NOMO-1 (cell line): ENCODE measurements around the gene KCNK2.

Experiments
- DNase-seq, 2 experiments: peaks; one replicate each; lab custom pipeline; 2025; ENCODE audit not compliant: unreplicated experiment in 2 of 2; lab: John Stamatoyannopoulos, UW

Gene KCNK2

GRCh38 chr1:215250913-215251312 lies 168.4 kb downstream of the KCNK2 start:
- DNase-seq, result no peak

GRCh38 chr1:215251428-215251827 lies 168.9 kb downstream of the KCNK2 start:
- no peak for DNase-seq

DNA sequence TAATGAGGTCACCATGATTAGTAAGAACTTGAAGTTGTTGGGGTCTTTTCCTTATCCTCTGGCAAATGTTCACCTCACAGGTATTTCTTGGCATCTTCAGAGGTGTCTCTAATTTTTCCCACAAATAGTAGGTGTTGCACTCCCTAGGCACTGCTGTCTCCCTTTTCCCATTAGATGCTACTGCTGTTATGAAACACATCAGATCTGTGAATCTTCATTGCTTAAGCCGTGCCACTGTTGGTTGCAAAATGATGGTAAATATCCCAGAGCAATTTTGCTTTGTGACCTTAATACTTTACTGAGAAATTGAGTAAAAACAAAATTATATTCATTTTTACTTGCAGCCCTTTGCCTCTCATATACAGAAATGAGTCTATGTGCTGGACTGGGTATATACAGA lies 169.6 kb downstream of the KCNK2 start:
- DNase-seq, result no peak

DNA sequence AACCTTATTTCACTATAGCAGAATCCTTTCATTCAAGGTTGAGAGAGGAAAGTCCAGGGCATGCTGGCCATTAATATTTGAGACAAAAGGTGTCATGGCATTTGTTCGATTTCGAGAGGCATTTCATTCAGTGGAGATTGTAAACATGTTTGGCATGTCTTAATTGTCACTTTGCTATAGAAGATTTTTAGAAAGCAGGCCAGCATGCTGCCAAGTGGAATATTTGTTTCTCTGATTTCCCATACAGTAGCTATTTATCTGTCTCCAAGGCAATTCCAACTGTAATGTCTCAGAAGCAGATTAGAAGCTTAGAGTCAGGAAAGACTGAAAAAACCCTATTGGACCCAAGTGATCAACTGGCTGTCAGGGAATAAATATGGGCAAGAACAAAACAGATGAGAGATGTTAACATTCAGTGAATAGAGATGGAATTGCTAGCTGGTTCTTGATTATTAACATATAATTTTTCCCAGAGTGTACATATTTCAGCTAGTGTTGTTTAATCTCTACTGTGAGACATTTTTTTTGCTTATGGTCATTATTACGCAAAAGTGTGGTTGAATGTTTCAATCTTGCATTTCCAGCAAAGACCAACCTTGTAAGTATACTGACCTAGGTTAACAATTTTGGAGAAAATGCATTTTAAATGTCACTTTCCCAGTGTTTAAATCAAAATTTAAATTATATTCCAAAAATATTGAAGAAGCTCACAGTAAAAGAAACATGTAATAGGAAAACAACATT lies 174.6 kb downstream of the KCNK2 start:
- DNase-seq, result peak in 1 of 2 experiments; percentile 7

DNA sequence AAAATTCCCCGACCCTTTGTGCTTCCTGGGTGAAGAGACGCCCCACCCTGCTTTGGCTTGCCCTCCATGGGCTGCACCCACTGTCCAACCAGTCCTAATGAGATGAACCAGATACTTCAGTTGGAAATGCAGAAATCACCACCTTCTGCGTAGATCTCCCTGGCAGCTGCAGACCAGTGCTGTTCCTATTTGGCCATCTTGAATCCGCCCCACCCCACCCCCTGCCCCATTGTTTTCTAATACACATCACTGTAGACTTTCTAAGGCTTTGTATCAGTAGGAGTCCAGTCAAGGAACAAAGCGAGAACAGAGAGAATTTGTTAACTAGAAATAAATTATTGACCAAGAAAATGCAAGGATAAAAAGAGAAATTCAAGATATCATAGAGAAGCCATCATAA lies 178.2 kb downstream of the KCNK2 start:
- no peak for DNase-seq

- DNase-seq, result no peak
Observed at GRCh38 chr1:215262106-215262505, 179.6 kb downstream of the KCNK2 start.

DNA sequence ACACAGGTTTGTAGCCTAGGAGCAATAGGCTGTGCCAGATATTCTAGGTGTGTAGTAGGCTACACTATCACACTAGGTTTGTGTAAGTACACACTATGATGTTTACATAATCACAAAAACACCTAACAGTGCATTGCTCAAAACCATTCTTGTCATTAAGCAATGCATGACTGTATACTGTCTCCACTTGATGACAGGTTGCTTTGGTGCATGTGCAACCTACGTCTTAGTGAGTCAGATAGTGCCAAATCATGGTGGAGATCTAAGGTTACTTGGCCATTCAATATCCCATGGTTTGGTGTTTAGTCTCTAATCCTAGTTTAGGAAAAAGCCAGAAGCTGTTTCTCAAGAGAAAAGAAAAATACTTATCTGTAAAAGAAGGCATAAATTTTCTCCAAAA lies 181.1 kb downstream of the KCNK2 start:
- DNase-seq, result no peak

- no peak for DNase-seq
Observed at GRCh38 chr1:215264649-215265048, 182.1 kb downstream of the KCNK2 start.

DNA sequence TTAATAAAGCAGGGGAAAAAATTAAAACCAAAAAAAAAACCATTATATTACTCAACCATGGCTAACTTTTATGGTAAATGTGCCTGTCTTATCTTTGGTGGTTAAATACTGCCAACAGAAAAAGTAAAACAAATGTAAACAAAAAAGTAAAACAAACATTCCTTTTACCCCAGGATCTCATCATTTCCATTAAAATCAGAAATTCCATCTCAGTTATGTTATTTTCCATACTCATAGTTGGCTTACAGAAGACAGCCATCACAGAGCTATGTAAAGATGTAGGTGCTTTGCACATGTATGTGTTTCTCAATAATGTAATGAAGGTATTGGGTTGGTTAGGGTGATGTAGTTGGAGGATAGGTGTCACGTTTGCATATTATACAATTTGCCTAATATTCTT lies 185.0 kb downstream of the KCNK2 start:
- no peak for DNase-seq

- DNase-seq, result no peak
Observed at GRCh38 chr1:215269955-215270354, 187.4 kb downstream of the KCNK2 start.

- no peak for DNase-seq
Observed at GRCh38 chr1:215273838-215274516, 191.4 kb downstream of the KCNK2 start.

- no peak for DNase-seq
Observed at GRCh38 chr1:215276582-215276981, 194.0 kb downstream of the KCNK2 start.

GRCh38 chr1:215277532-215277931 lies 195.0 kb downstream of the KCNK2 start:
- DNase-seq, result no peak

DNA sequence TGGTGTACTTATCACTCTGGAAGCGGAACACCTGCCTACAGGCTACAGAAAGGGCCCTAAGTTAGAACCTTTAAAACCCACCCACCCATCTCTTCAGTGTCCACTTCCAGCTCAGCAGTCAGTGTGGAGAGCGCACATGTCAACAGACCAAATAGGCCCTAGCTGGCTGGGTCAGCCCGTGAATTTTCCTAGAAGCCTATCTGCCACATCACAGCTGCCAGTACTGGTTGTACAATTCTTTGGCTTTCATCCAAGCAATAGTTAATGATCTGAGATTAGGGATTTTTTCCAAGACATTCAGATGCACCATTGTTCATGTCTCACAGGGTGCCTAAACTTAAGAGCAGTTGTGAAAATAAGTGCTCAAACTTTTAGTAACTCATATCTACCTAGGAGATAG lies 197.1 kb downstream of the KCNK2 start:
- no peak for DNase-seq

DNA sequence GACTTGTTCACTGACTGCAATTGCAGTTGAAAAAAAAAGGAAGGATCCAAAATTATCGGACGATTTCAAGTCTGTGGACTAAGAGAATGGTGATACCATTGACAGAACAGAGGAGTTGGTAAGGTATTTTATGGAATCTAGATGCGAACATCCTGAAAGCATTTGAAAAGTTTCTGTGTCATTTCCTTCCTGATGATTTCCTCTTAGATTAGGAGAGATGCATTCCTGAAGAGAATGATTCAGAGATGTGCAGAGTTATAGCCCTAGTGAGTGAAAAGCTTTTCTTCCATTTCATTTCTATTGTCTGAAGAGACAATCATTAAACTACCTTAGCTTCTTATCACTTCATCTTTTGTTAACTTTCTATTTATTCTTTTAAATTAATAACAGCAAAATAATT lies 200.0 kb downstream of the KCNK2 start:
- no peak for DNase-seq

DNA sequence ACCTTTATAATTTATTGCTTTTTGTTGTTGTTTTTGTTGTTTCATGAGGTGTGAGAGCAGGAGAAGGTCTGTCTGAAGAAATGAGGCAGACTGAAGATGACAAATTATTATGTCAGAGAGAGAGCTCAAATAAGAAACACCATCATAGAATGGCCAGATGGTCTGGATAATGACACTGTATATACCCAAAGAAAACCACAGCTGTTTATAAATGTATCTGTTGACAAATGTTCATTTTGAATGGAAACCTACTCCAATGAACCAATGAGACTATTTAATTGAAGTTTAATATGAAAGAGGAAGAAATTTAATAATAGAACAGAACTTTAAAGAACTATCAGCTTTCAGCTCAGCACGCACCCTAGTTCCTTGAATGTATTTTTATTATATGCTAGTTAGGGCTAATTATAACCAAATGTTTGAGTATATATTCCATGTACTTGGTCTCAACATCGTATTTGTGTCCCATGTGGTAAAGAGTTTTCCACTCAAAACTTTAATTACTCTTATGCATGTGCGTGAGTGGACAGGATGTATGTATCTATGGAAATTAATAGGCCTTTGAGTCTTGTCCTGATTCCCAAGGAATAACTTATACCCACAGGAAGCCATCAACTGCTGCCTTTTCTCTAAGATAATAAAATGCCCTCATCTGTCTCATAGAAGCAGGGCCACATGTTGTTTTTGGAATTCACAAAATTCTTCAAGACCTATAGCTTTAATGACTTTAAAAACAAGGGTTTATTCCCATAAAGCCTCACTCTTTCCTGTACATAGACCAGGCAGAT lies 202.7 kb downstream of the KCNK2 start:
- no peak for DNase-seq
